Peyer's patch (tissue), 4 donors: Measurements from ENCODE around the gene ELANE. TPM values are rescaled to one million over a fixed set of nuclear protein-coding genes. Genes with fewer than 3 reads are reported as not detected.
"Not testable (repeated sequence)": the region's sequence is repeated elsewhere in the genome, so short reads cannot be mapped to it uniquely, and the experiment has no call there.

Experiments used
- DNase-seq, 3 donors: peaks; one replicate each; pipeline ENCODE4 v3.0.0-alpha.2; 2017 to 2019
- H3K27ac ChIP-seq, 4 donors: fragments of 200-600 bp; sonication (generic); one replicate each; pipeline ENCODE4 v1.5.1; 2016 to 2019
- H3K27me3 ChIP-seq, 2 donors: fragments of 200-600 bp; sonication (generic); one replicate each; pipeline ENCODE4 v1.5.1; 2019
- H3K36me3 ChIP-seq, 3 donors: fragments of 200-600 bp; sonication (generic); one replicate each; pipeline ENCODE4 v1.5.1; 2016 to 2019
- H3K4me1 ChIP-seq, 4 donors: fragments of 200-600 bp; sonication (generic); one replicate each; pipeline ENCODE4 v1.5.1; 2016 to 2019
- H3K4me3 ChIP-seq, 4 donors: fragments of 200-600 bp; sonication (generic); 1 replicate in 3 of 4; 2 replicates in 1 of 4; pipeline ENCODE4 v1.5.1; 2016 to 2019; ENCODE audit warnings: mild to moderate bottlenecking in 1 of 4
- H3K9me3 ChIP-seq, 4 donors: fragments of 200-600 bp; sonication (generic); one replicate each; pipeline ENCODE4 v1.5.1; 2016 to 2019; ENCODE audit warnings: mild to moderate bottlenecking in 1 of 4
- CTCF ChIP-seq, 6 experiments: fragments of 450-650 bp in 4 of 6; fragments of 200-600 bp in 2 of 6; sonication (generic) in 1 of 6; IDR thresholded peaks; one replicate each; pipeline ENCODE4 v1.5.1; 2017 to 2019; ENCODE audit warnings: antibody characterized with exemption in 6 of 6, mild to moderate bottlenecking in 3 of 6, moderate library complexity in 1 of 6
- POLR2A ChIP-seq, 2 donors: fragments of 450-650 bp; IDR thresholded peaks; one replicate each; pipeline ENCODE4 v1.5.1; 2017; ENCODE audit warnings: antibody characterized with exemption in 2 of 2, mild to moderate bottlenecking in 2 of 2, moderate library complexity in 2 of 2
- total RNA-seq, 4 donors: library from RNA; depleted of rRNA; stranded (reverse); fragments of >200 nt; gene quantifications; one replicate each; pipeline ENCODE4 v1.1.0, GENCODE V29; 2016

ELANE gene
- total RNA-seq, 4 donors from 2014 or later = not detected

GRCh38 chr19:834216-834615, 17.9 kb upstream of the ELANE start:
- H3K4me3 ChIP-seq = no peak overlapping the region
- H3K36me3 ChIP-seq = no peaks in the 10 kb centered on the region
- no peaks in the 10 kb centered on the region for H3K9me3 ChIP-seq
- no peak for DNase-seq
- TF ChIP-seq CTCF (IDR thresholded peaks at IDR 0.05) (no peak), POLR2A (IDR thresholded peaks at IDR 0.05) (no peak)
- no peaks in the 10 kb centered on the region for H3K4me1 ChIP-seq
- H3K27ac ChIP-seq = no peak overlapping the region
- H3K27me3 ChIP-seq = peaks cover 0 to 9% of the 10 kb centered on the region in 2 donors

- H3K27me3 ChIP-seq = peaks cover 0 to 9% of the 10 kb centered on the region in 2 donors
- TF ChIP-seq POLR2A (IDR thresholded peaks at IDR 0.05) = no peak
- no peak for TF ChIP-seq CTCF (IDR thresholded peaks at IDR 0.05)
- no peaks in the 10 kb centered on the region for H3K36me3 ChIP-seq
- no peaks in the 10 kb centered on the region for H3K9me3 ChIP-seq
- no peak overlapping the region for H3K27ac ChIP-seq
- no peak overlapping the region for H3K4me3 ChIP-seq
- peak in 1 of 3 donors; percentile 51 for DNase-seq
- H3K4me1 ChIP-seq = no peaks in the 10 kb centered on the region
These were observed 16.8 kb upstream of the ELANE start for GRCh38 chr19:835210-835810.

GRCh38 chr19:840519-841206, 11.4 kb upstream of the ELANE start, which contains the start of gene PRTN3:
Gene PRTN3 (plus strand): TSS chr19:840999. CDS start chr19:841009, 10 bp downstream.
- H3K27ac ChIP-seq = no peak within 1 kb of the TSS
- peaks cover 0 to 14% of the 10 kb centered on the region in 2 donors for H3K27me3 ChIP-seq
- no peaks in the 10 kb centered on the region for H3K9me3 ChIP-seq
- H3K4me3 ChIP-seq = no peak within 1 kb of the TSS
- TF ChIP-seq CTCF (IDR thresholded peaks at IDR 0.05) = no peak
- TF ChIP-seq POLR2A (IDR thresholded peaks at IDR 0.05) = no peak
- H3K36me3 ChIP-seq = no peaks in the 10 kb centered on the region
- DNase-seq = peak in 1 of 3 donors; percentile 37
- peaks cover 0 to 11% (median 6%) of the 10 kb centered on the region in 4 donors for H3K4me1 ChIP-seq

- not testable (repeated sequence) for H3K36me3 ChIP-seq, DNase-seq, H3K9me3 ChIP-seq, H3K27ac ChIP-seq, H3K4me3 ChIP-seq
- peaks cover 0 to 22% of the 10 kb centered on the region in 2 donors for H3K27me3 ChIP-seq
- H3K4me1 ChIP-seq = peaks cover 0 to 11% (median 6%) of the 10 kb centered on the region in 4 donors
These were observed 9.3 kb upstream of the ELANE start for GRCh38 chr19:842802-843179.

- peak in 1 of 3 donors; percentile 50 for DNase-seq
- Histone ChIP-seq H3K36me3 (no peaks in the 10 kb centered on the region), H3K27ac (no peak overlapping the region), H3K4me3 (peak overlapping the region in 2 of 4 donors; percentile 22 to 24), H3K4me1 (peaks cover 0 to 11% (median 6%) of the 10 kb centered on the region in 4 donors), H3K9me3 (no peaks in the 10 kb centered on the region), H3K27me3 (peaks cover 0 to 22% of the 10 kb centered on the region in 2 donors)
- TF ChIP-seq POLR2A (IDR thresholded peaks at IDR 0.05) = no peak
- no peak for TF ChIP-seq CTCF (IDR thresholded peaks at IDR 0.05)
These were observed 8.8 kb upstream of the ELANE start for GRCh38 chr19:843180-843835.
